Activated CD8-positive, alpha-beta memory T cell treated with anti-CD3 and anti-CD28 coated beads, Interleukin-2, amount 10 ng/mL, durations not matched to agents 7 days and 5 days (primary cell): Measurements from ENCODE around the gene USP26. TPM values are rescaled to one million over a fixed set of nuclear protein-coding genes. Genes with fewer than 3 reads are reported as not detected.
A peak's percentile ranks its signal among the peaks of the same experiment; 100 is the strongest.
"Not testable (repeated sequence)": the region's sequence is repeated elsewhere in the genome, so short reads cannot be mapped to it uniquely, and the experiment has no call there.

Experiments
- ATAC-seq: fragments of 150-1000 bp; cut with Tn5 transposase; one replicate; pipeline ENCODE4 v1.10.0; 2021; ENCODE audit warnings: moderate library complexity
- CTCF ChIA-PET: fragments of 350-600 bp; sonication (Branson Sonifier 250); formaldehyde crosslinking; loops from one replicate; lab custom pipeline; 2021; ENCODE audit warnings: antibody characterized with exemption; lab: Charles Lee
- DNase-seq: peaks from one replicate; pipeline ENCODE4 v3.0.0-alpha.2; 2020
- H3K27ac Mint-ChIP-seq: one replicate; pipeline ENCODE4 v1.8.0; 2021; ENCODE audit warnings: mild to moderate bottlenecking, mixed read lengths
- H3K27me3 Mint-ChIP-seq: one replicate; pipeline ENCODE4 v1.8.0; 2021; ENCODE audit warnings: mixed read lengths
- H3K36me3 Mint-ChIP-seq: one replicate; pipeline ENCODE4 v1.8.0; 2021; ENCODE audit warnings: mild to moderate bottlenecking, mixed read lengths
- H3K4me1 Mint-ChIP-seq: one replicate; pipeline ENCODE4 v1.8.0; 2021; ENCODE audit warnings: mixed read lengths
- H3K4me3 Mint-ChIP-seq: one replicate; pipeline ENCODE4 v1.8.0; 2021; ENCODE audit warnings: mild to moderate bottlenecking, moderate library complexity, mixed read lengths
- H3K9me3 Mint-ChIP-seq: one replicate; pipeline ENCODE4 v1.8.0; 2022; ENCODE audit warnings: low read depth, mixed read lengths
- total RNA-seq, 2 experiments: library from RNA; stranded (reverse); gene quantifications; one replicate each; pipeline ENCODE4 v1.2.3, GENCODE V29; 2021

Gene USP26
- total RNA-seq, 2 experiments from 2014 or later, result not detected

DNA sequence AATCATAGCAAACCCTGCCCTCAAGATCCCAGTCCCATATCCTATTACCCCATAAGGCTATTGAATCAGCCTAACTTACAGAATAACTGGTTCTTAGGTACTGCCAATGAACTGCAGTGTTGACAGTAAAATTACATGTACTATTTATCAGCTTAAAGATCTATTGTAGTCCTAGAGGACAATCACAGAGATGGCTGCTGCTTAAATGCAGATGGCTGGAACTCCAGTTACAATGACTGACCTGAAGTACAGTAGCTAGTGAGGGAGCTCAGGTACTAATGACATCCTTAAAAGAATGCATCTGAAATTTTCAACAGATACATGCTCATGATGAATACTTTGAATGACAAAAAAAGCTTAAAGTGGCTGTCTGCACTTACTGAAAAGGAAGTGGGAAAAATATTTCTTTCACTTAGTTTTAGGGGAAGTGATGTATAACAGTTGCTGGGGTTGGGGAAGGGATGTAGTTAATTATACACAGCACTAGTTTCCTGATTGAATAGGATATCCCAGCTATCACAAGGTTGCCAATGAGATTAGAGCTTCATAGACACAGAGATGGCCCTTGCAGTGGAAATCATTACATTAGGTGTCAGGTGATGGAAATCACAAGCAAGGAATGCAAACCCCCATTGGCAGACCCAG lies 42.0 kb downstream of the USP26 start:
- Mint-ChIP-seq H3K36me3 (no peaks in the 10 kb centered on the region), H3K27ac (no peak overlapping the region), H3K27me3 (no peaks in the 10 kb centered on the region), H3K4me3 (no peak overlapping the region), H3K4me1 (no peaks in the 10 kb centered on the region), H3K9me3 (no peaks in the 10 kb centered on the region)
- DNase-seq (no peak), ATAC-seq (no peak)
- CTCF ChIA-PET, result no interaction called here

DNA sequence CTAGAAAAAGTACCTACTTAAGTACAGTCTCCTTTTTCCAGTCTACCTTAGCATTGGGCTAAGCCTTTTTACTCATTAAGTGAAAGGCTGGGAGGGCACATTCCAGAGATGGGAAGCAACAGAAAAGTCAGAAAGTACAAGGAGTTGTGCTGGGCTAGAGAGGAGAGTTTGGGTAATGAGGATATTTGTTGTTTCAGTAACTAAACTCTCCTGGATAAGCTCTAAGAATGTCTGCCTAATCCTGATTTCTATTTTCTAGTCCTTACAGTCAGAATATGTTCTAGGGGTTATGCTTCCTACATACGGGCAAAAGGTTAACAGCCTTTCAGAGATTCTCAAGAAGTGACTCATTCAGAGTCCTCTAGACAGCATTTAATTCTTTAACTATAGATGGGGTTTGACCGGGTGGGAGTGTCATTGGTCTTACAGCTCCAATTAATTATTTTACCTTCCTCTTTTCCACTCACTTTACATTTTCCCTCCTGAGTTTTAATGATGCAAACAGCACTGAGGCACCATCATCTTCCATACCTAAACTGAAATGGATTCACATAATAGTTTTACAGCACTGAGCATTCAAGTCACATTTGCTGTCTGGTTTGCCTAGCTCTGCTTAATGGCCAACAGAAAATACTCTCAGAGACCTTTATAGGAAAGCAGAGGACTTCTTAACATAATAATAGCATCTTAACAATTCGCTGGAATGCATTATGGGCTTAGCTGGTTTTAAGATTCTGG lies 42.9 kb downstream of the USP26 start:
- Mint-ChIP-seq H3K9me3 (no peaks in the 10 kb centered on the region), H3K27me3 (no peaks in the 10 kb centered on the region), H3K4me1 (no peaks in the 10 kb centered on the region), H3K4me3 (no peak overlapping the region), H3K27ac (no peak overlapping the region), H3K36me3 (no peaks in the 10 kb centered on the region)
- no peak for DNase-seq
- CTCF ChIA-PET, result no interaction called here
- no peak for ATAC-seq

DNA sequence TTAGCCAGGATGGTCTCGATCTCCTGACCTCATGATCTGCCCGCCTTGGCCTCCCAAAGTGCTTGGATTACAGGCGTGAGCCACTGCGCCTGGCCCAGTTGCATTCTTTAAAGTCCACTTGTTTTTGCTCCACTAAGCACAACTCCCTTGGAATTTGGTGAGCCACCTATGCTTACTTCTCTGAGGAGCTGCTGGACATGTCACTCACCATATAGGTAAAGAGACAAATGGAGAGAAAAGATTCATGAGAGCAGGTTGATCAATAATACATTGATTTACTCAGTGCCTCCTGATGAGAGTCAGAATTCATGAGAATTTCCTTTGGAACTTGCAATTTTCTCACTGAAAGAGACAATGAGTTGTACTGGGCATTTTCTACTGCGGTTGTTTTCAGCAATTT lies 48.2 kb downstream of the USP26 start:
- H3K36me3 Mint-ChIP-seq, result no peaks in the 10 kb centered on the region
- no peaks in the 10 kb centered on the region for H3K9me3 Mint-ChIP-seq
- no peak for ATAC-seq
- no peak for DNase-seq
- H3K4me1 Mint-ChIP-seq, result no peaks in the 10 kb centered on the region
- H3K4me3 Mint-ChIP-seq, result no peak overlapping the region
- no peaks in the 10 kb centered on the region for H3K27me3 Mint-ChIP-seq
- no peak overlapping the region for H3K27ac Mint-ChIP-seq
- CTCF ChIA-PET, result no interaction called here

DNA sequence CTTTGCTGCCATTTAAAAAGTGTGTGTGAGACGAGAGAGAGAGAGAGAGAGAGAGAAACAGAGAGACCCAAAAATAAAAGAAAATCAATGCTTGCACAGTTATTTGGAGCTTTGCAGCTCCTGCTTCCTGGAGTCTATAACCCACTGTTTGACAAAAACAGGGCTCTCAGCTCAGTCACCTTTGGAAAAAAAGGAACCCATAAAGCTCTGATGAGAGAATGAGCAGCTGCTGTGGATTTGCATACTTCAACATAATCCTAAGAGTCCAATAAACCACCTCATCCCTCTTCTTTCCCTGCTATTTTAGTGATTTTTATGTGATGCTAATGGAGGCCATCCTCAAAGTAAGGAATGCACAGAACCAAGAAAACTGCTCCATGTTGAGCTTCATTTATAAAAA lies 50.3 kb downstream of the USP26 start:
- CTCF ChIA-PET, result no interaction called here
- H3K4me3 Mint-ChIP-seq, result no peak overlapping the region
- no peaks in the 10 kb centered on the region for H3K9me3 Mint-ChIP-seq
- no peaks in the 10 kb centered on the region for H3K36me3 Mint-ChIP-seq
- ATAC-seq (no peak), DNase-seq (no peak)
- no peaks in the 10 kb centered on the region for H3K4me1 Mint-ChIP-seq
- H3K27ac Mint-ChIP-seq, result no peak overlapping the region
- H3K27me3 Mint-ChIP-seq, result no peaks in the 10 kb centered on the region

DNA sequence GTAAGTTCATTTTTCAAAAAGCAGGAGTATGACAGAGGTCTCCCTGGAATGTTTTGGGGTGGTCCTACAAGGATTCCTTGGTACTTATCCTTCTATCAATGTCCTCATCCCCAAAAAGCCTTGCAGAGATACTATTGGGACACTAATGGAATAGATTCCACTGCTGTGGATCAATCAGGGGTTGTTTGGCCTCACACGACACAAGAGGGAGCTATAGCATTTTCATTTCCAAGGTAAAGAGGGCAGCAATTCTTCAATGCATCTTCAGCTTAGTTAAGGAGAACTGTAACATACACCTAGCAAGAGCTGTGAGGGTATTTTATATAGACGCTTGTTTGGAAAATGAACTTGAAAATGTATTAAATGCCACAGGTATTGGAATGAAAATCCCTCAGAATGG lies 50.9 kb downstream of the USP26 start:
- no peaks in the 10 kb centered on the region for H3K4me1 Mint-ChIP-seq
- H3K27ac Mint-ChIP-seq, result no peak overlapping the region
- no peak overlapping the region for H3K4me3 Mint-ChIP-seq
- DNase-seq, result no peak
- no peaks in the 10 kb centered on the region for H3K27me3 Mint-ChIP-seq
- no peaks in the 10 kb centered on the region for H3K9me3 Mint-ChIP-seq
- ATAC-seq, result no peak
- CTCF ChIA-PET, result no interaction called here
- H3K36me3 Mint-ChIP-seq, result no peaks in the 10 kb centered on the region

DNA sequence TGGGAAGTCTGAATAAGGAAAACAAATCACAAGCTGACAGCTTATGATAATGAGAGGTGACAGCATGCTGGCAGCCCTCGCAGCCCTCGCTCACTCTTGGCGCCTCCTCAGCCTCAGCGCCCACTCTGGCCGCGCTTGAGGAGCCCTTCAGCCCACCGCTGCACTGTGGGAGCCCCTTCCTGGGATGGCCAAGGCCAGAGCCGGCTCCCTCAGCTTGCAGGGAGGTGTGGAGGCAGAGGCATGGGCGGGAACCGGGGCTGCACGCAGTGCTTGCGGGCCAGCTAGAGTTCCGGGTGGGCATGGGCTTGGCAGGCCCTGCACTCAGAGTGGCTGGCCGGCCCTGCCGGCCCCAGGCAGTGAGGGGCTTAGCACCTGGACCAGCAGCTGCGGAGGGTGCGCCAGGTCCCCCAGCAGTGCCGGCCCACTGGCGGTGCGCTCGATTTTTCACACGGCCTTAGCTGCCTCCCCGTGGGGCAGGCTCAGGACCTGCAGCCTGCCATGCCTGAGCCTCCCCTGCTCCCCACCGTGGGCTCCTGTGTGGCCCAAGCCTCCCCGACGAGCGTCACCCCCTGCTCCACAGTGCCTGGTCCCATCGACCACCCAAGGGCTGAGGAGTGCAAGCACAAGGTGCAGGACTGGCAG lies 52.6 kb downstream of the USP26 start:
- CTCF ChIA-PET, H3K36me3 Mint-ChIP-seq, H3K9me3 Mint-ChIP-seq, H3K27me3 Mint-ChIP-seq, DNase-seq, H3K4me1 Mint-ChIP-seq, H3K4me3 Mint-ChIP-seq, ATAC-seq, H3K27ac Mint-ChIP-seq: not testable (repeated sequence)

DNA sequence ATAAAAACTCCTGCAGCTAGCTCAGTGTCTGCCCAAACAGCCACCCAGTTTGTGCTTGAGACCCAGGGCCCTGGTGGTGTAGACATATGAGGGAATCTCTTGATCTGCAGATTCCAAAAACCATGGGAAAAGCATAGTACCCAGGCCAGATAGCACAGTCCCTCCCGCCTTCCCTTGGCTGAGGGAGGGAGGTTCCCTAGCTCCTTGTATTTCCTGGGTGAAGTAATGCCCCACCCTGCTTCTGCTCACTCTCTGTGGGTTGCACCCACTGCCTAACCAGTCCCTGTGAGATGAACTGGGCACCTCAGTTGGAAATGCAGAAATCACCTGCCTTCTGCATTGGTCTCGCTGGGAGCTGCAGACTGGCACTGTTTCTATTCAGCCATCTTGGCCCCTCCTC lies 54.6 kb downstream of the USP26 start:
- ATAC-seq (no peak), DNase-seq (no peak)
- Mint-ChIP-seq H3K27me3 (no peaks in the 10 kb centered on the region), H3K9me3 (no peaks in the 10 kb centered on the region), H3K27ac (no peak overlapping the region), H3K4me1 (no peaks in the 10 kb centered on the region), H3K4me3 (no peak overlapping the region), H3K36me3 (no peaks in the 10 kb centered on the region)
- CTCF ChIA-PET, result no interaction called here

DNA sequence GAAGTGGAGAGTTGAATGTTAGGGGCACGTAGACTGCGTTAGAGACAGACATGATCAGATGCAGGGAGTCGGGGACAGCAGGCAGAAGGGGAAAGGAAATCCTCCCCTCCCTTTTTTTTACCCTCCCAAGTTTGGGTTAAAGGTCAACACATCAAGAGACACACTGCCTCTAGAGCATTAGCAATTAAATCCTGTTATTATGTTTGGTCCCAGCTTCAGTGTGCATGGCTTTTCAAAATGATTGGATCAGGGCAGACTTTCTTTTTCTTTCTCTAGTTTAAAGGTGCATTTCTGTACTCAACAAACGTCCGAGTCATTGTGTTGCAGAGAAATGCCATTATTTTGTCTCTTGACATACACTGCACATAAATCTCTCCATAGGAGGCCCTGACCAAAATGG lies 63.9 kb downstream of the USP26 start:
- Mint-ChIP-seq H3K36me3 (no peaks in the 10 kb centered on the region), H3K4me3 (no peak overlapping the region), H3K27me3 (peaks cover 3% of the 10 kb centered on the region), H3K9me3 (no peaks in the 10 kb centered on the region), H3K4me1 (no peaks in the 10 kb centered on the region), H3K27ac (no peak overlapping the region)
- CTCF ChIA-PET, result no interaction called here
- ATAC-seq (no peak), DNase-seq (no peak)

DNA sequence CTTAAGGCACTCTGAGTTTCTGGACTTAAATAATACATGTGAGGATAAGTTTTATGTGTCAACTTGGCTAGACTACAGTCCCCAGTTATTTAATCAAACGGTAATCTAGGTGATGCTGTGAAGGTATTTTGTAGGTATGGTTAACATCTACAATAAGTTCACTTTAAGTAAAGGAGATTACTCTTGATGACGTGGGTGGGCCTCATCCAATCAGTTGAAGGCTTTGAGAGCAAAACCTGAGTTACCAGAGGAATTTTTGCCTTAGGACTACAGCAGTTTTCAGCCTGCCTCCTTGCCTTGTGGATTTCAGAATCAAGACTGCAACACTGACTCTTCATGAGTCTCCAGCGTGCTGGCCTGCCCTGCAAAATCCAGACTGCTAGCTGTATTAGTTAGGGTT lies 78.7 kb downstream of the USP26 start:
- H3K36me3 Mint-ChIP-seq, result no peaks in the 10 kb centered on the region
- H3K9me3 Mint-ChIP-seq, result no peaks in the 10 kb centered on the region
- DNase-seq, result no peak
- H3K27me3 Mint-ChIP-seq, result no peaks in the 10 kb centered on the region
- no peak for ATAC-seq
- no peak overlapping the region for H3K27ac Mint-ChIP-seq
- CTCF ChIA-PET, result no interaction called here
- H3K4me1 Mint-ChIP-seq, result no peaks in the 10 kb centered on the region
- H3K4me3 Mint-ChIP-seq, result no peak overlapping the region

DNA sequence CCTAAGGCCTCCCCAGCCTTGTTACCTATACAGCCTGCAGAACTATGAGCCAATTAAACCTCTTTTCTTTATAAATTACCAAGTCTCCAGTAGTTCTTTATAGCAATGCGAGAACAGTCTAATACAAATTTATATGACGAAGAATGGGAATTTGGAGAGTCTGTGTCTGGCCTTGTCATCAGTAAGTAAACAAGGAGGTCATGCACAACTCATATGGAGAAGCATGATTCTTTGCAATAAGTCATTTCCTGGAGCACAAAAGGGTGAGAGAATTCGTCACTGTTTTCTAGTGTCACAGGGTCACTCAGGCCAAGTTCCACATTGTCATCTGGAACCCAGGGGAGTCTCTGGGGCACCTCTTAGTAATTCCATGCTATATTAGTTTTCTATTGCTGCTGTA lies 89.5 kb downstream of the USP26 start:
- Mint-ChIP-seq H3K36me3 (no peaks in the 10 kb centered on the region), H3K4me3 (no peak overlapping the region), H3K27ac (no peak overlapping the region), H3K27me3 (no peaks in the 10 kb centered on the region), H3K9me3 (no peaks in the 10 kb centered on the region), H3K4me1 (no peaks in the 10 kb centered on the region)
- ATAC-seq, result no peak
- no peak for DNase-seq
- CTCF ChIA-PET, result no interaction called here

DNA sequence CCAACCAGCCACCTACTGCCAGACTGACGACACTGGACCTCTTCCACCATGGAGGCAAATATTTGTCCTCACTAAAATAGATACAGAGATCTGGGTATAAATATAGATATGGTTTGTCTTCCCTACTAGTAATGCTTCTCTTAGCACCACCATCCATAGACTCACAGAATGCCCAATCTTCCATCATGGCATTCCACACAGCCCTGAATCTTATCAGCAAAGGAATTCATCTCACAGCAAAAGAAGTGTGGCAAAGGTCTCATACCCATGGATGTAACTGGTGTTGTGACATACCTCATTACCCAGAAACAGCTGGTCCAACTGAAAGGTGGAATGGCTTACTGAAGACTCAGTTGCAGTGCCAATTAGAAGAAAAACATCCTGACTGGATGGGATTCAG lies 91.3 kb downstream of the USP26 start:
- no peak overlapping the region for H3K27ac Mint-ChIP-seq
- CTCF ChIA-PET, result no interaction called here
- H3K4me3 Mint-ChIP-seq, result no peak overlapping the region
- no peaks in the 10 kb centered on the region for H3K27me3 Mint-ChIP-seq
- H3K9me3 Mint-ChIP-seq, result no peaks in the 10 kb centered on the region
- DNase-seq (no peak), ATAC-seq (no peak)
- no peaks in the 10 kb centered on the region for H3K36me3 Mint-ChIP-seq
- no peaks in the 10 kb centered on the region for H3K4me1 Mint-ChIP-seq

DNA sequence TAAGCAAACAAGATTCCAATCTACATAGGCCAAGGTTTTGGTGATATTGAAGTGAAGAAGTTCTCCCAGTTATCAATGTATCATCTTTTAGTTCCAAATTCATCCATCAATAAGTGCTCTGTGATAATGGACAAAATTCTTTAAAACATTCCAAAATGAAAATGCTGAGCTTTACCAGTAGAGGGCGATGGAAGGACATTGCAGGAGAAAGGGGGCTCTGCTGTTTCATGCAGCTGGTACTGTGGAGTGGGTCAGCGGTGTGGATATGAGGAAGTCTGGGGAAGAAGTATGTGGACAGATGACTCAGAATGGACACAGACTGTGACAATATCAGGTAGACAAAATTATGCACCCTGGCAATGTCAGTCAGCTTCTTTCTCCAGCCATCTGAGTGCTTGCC lies 91.9 kb downstream of the USP26 start:
- H3K4me3 Mint-ChIP-seq, result no peak overlapping the region
- no peaks in the 10 kb centered on the region for H3K9me3 Mint-ChIP-seq
- no peaks in the 10 kb centered on the region for H3K27me3 Mint-ChIP-seq
- DNase-seq, result no peak
- no peaks in the 10 kb centered on the region for H3K36me3 Mint-ChIP-seq
- peak overlapping the region; percentile 56 for H3K27ac Mint-ChIP-seq
- CTCF ChIA-PET, result no interaction called here
- no peaks in the 10 kb centered on the region for H3K4me1 Mint-ChIP-seq
- ATAC-seq, result no peak

DNA sequence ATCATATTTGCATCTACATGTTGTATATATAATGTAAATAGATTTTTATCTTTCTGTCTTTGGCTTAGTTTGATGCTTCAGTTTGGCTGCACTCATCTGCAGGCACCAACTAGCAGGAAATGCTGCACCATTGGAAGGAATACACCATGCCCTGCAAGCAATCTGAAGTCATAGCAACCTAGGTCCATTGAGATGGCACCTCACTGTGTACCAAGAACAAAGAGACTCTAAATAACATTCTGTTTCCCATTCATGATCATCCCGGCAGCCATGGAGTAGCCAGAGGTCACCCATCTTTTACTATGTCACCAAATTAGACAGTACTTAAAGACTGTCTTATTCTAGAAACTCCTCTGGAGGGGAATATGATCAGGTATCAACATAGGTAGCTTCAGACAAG lies 97.7 kb downstream of the USP26 start:
- no peak for ATAC-seq
- no peak overlapping the region for H3K27ac Mint-ChIP-seq
- peaks cover 4% of the 10 kb centered on the region for H3K27me3 Mint-ChIP-seq
- CTCF ChIA-PET, result no interaction called here
- H3K4me1 Mint-ChIP-seq, result no peaks in the 10 kb centered on the region
- no peaks in the 10 kb centered on the region for H3K9me3 Mint-ChIP-seq
- no peak for DNase-seq
- no peaks in the 10 kb centered on the region for H3K36me3 Mint-ChIP-seq
- H3K4me3 Mint-ChIP-seq, result no peak overlapping the region

DNA sequence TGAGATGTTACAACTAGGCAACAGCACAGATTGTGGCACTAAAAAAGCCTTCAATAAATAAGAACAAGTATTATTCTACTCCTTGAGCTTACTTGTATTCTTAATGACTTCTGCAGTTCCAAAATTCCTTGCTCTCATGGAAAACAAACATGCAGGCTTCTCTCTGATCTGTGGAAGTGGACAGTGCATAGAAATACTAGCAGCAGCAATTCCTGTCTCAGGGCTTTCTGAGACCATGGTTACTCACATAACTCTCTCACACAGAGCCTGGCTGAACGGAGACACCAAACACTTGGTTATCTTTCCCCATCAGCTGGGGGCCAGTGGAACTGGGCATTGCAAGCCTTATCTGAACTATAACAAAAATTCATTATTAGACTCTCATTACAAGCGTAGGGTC lies 106.1 kb downstream of the USP26 start:
- DNase-seq (no peak), ATAC-seq (no peak)
- Mint-ChIP-seq H3K27ac (no peak overlapping the region), H3K36me3 (no peaks in the 10 kb centered on the region), H3K9me3 (no peaks in the 10 kb centered on the region), H3K4me1 (no peaks in the 10 kb centered on the region), H3K4me3 (no peak overlapping the region), H3K27me3 (no peaks in the 10 kb centered on the region)
- CTCF ChIA-PET, result no interaction called here
